HEK293 (cell line): ENCODE measurements around the gene FBLN2.

Source experiments
- CTCF ChIA-PET: fragments of 350-600 bp; formaldehyde crosslinking; extraction: SDS; loops from one replicate; lab custom pipeline; 2021; ENCODE audit warnings: antibody characterized with exemption; lab: Yijun Ruan, JAX
- POLR2A ChIA-PET: fragments of 300-600 bp; formaldehyde crosslinking; extraction: SDS; loops from one replicate; lab custom pipeline; 2020; ENCODE audit warnings: antibody characterized with exemption, inconsistent platforms; lab: Yijun Ruan, JAX
- H3K27ac ChIP-seq: fragments of 200-500 bp; sonication (Bioruptor generic); 2 replicates; pipeline ENCODE4 v1.5.1; 2014; ENCODE audit warnings: low read depth, low read length, control low read depth, inconsistent platforms; ENCODE audit errors: extremely low read depth
- H3K36me3 ChIP-seq, 2 experiments: fragments of 200-500 bp in 1 of 2; sonication (Bioruptor generic) in 1 of 2; 1 replicate in 1 of 2; 2 replicates in 1 of 2; pipeline ENCODE4 v1.5.1; 2014 to 2017; ENCODE audit warnings: inconsistent platforms in 2 of 2, low read length in 2 of 2; ENCODE audit not compliant: control insufficient read depth in 2 of 2, insufficient read depth in 1 of 2
- H3K4me1 ChIP-seq: fragments of 200-500 bp; sonication (Bioruptor generic); 2 replicates; pipeline ENCODE4 v1.5.1; 2014; ENCODE audit warnings: mild to moderate bottlenecking, low read length, inconsistent platforms; ENCODE audit not compliant: control insufficient read depth, insufficient read depth
- H3K4me3 ChIP-seq: 2 replicates; pipeline ENCODE4 v1.5.1; 2011; ENCODE audit warnings: low read depth, mild to moderate bottlenecking, control low read depth, low read length, moderate library complexity
- H3K9me3 ChIP-seq: fragments of 200-500 bp; sonication (Bioruptor generic); 2 replicates; pipeline ENCODE4 v1.5.1; 2014; ENCODE audit warnings: low read depth, low read length, inconsistent platforms; ENCODE audit not compliant: control insufficient read depth, insufficient read depth
- BCL11A ChIP-seq: fragments of 450-650 bp; formaldehyde crosslinking; IDR thresholded peaks from 2 replicates; pipeline ENCODE4 v1.5.1; 2016; ENCODE audit warnings: low read depth, missing biosample characterization, missing genetic modification characterization
- BCL11B ChIP-seq: fragments of 450-650 bp; formaldehyde crosslinking; IDR thresholded peaks from 2 replicates; pipeline ENCODE4 v1.5.1; 2016; ENCODE audit warnings: low read depth, missing biosample characterization, missing genetic modification characterization
- GLI2 ChIP-seq: fragments of 450-650 bp; formaldehyde crosslinking; IDR thresholded peaks from 2 replicates; pipeline ENCODE4; 2017; ENCODE audit warnings: missing biosample characterization, missing genetic modification characterization, low read depth, borderline replicate concordance
- HOXC10 ChIP-seq: sonication (generic); formaldehyde crosslinking; IDR thresholded peaks from 2 replicates; pipeline ENCODE4 v1.8.1; 2023; ENCODE audit warnings: mild to moderate bottlenecking, missing genetic modification reagents
- KLF10 ChIP-seq: fragments of 450-650 bp; IDR thresholded peaks from 2 replicates; pipeline ENCODE4 v1.5.1; 2018; ENCODE audit warnings: missing biosample characterization, mild to moderate bottlenecking, missing genetic modification characterization
- OVOL3 ChIP-seq: fragments of 450-650 bp; formaldehyde crosslinking; IDR thresholded peaks from 2 replicates; pipeline ENCODE4 v1.5.1; 2016; ENCODE audit warnings: missing biosample characterization, missing genetic modification characterization
- SP7 ChIP-seq: fragments of 450-650 bp; formaldehyde crosslinking; IDR thresholded peaks from 2 replicates; pipeline ENCODE4 v1.5.1; 2016; ENCODE audit warnings: missing biosample characterization, missing genetic modification characterization
- WT1 ChIP-seq: fragments of 450-650 bp; formaldehyde crosslinking; IDR thresholded peaks from 2 replicates; pipeline ENCODE4 v1.5.1; 2016; ENCODE audit warnings: missing biosample characterization, missing genetic modification characterization
- ZBTB1 ChIP-seq: fragments of 450-650 bp; formaldehyde crosslinking; IDR thresholded peaks from 2 replicates; pipeline ENCODE4 v1.5.1; 2016; ENCODE audit warnings: missing biosample characterization, missing genetic modification characterization
- ZBTB21 ChIP-seq: fragments of 450-650 bp; formaldehyde crosslinking; IDR thresholded peaks from 2 replicates; pipeline ENCODE4 v1.5.1; 2017; ENCODE audit warnings: missing biosample characterization, missing genetic modification characterization
- ZFP3 ChIP-seq: fragments of 450-650 bp; formaldehyde crosslinking; IDR thresholded peaks from 2 replicates; pipeline ENCODE4 v1.5.1; 2016; ENCODE audit warnings: low read depth, missing biosample characterization, missing genetic modification characterization
- ZFP69B ChIP-seq: fragments of 450-650 bp; formaldehyde crosslinking; IDR thresholded peaks from 2 replicates; pipeline ENCODE4 v1.5.1; 2016; ENCODE audit warnings: missing biosample characterization, missing genetic modification characterization
- ZNF112 ChIP-seq: fragments of 450-650 bp; formaldehyde crosslinking; IDR thresholded peaks from 2 replicates; pipeline ENCODE4 v1.5.0; 2017; ENCODE audit warnings: missing biosample characterization, missing genetic modification characterization
- ZNF121 ChIP-seq: fragments of 450-650 bp; formaldehyde crosslinking; IDR thresholded peaks from 2 replicates; pipeline ENCODE4 v1.5.1; 2016; ENCODE audit warnings: missing biosample characterization, missing genetic modification characterization
- ZNF132 ChIP-seq: fragments of 450-650 bp; formaldehyde crosslinking; IDR thresholded peaks from 2 replicates; pipeline ENCODE4 v1.5.1; 2017; ENCODE audit warnings: missing biosample characterization, missing genetic modification characterization, borderline replicate concordance
- ZNF202 ChIP-seq: fragments of 450-650 bp; formaldehyde crosslinking; IDR thresholded peaks from 2 replicates; pipeline ENCODE4 v1.5.1; 2016; ENCODE audit warnings: missing biosample characterization, missing genetic modification characterization, borderline replicate concordance
- ZNF214 ChIP-seq: fragments of 450-650 bp; formaldehyde crosslinking; IDR thresholded peaks from 2 replicates; pipeline ENCODE4 v1.5.1; 2017; ENCODE audit warnings: missing biosample characterization, mild to moderate bottlenecking, missing genetic modification characterization, borderline replicate concordance
- ZNF274 ChIP-seq, 2 experiments: fragments of 200-500 bp in 1 of 2; fragments of 450-650 bp in 1 of 2; sonication (Bioruptor generic) in 1 of 2; formaldehyde crosslinking in 1 of 2; IDR thresholded peaks; 2 replicates each; pipeline versions ENCODE4 v1.5.1 to v1.6.1; 2014 to 2016; ENCODE audit warnings: borderline replicate concordance in 1 of 2, inconsistent platforms in 1 of 2, low read length in 1 of 2, missing biosample characterization in 1 of 2, missing genetic modification characterization in 1 of 2
- ZNF341 ChIP-seq: fragments of 450-650 bp; formaldehyde crosslinking; IDR thresholded peaks from 2 replicates; pipeline ENCODE4; 2016; ENCODE audit warnings: low read depth, missing biosample characterization, missing genetic modification characterization
- ZNF426 ChIP-seq: fragments of 450-650 bp; formaldehyde crosslinking; IDR thresholded peaks from 2 replicates; pipeline ENCODE4 v1.5.1; 2017; ENCODE audit warnings: missing biosample characterization, missing genetic modification characterization, mild to moderate bottlenecking, inconsistent platforms, moderate library complexity
- ZNF48 ChIP-seq: fragments of 450-650 bp; formaldehyde crosslinking; IDR thresholded peaks from 2 replicates; pipeline ENCODE4 v1.5.1; 2016; ENCODE audit warnings: missing biosample characterization, missing genetic modification characterization
- ZNF488 ChIP-seq: fragments of 450-650 bp; formaldehyde crosslinking; IDR thresholded peaks from 2 replicates; pipeline ENCODE4 v1.5.1; 2016; ENCODE audit warnings: missing biosample characterization, missing genetic modification characterization
- ZNF514 ChIP-seq: fragments of 450-650 bp; formaldehyde crosslinking; IDR thresholded peaks from 2 replicates; pipeline ENCODE4 v1.5.1; 2016; ENCODE audit warnings: missing biosample characterization, missing genetic modification characterization
- ZNF529 ChIP-seq: fragments of 450-650 bp; formaldehyde crosslinking; IDR thresholded peaks from 2 replicates; pipeline ENCODE4 v1.5.1; 2017; ENCODE audit warnings: missing genetic modification characterization, missing biosample characterization; ENCODE audit not compliant: insufficient replicate concordance
- ZNF530 ChIP-seq: fragments of 450-650 bp; formaldehyde crosslinking; IDR thresholded peaks from 2 replicates; pipeline ENCODE4 v1.5.1; 2016; ENCODE audit warnings: low read depth, missing biosample characterization, missing genetic modification characterization
- ZNF610 ChIP-seq: fragments of 450-650 bp; formaldehyde crosslinking; IDR thresholded peaks from 2 replicates; pipeline ENCODE4 v1.5.1; 2016; ENCODE audit warnings: missing biosample characterization, missing genetic modification characterization, borderline replicate concordance
- ZNF639 ChIP-seq: fragments of 450-650 bp; formaldehyde crosslinking; IDR thresholded peaks from 2 replicates; pipeline ENCODE4 v1.5.1; 2016; ENCODE audit warnings: missing biosample characterization, missing genetic modification characterization
- ZNF645 ChIP-seq: fragments of 450-650 bp; formaldehyde crosslinking; IDR thresholded peaks from 2 replicates; pipeline ENCODE4; 2016; ENCODE audit warnings: missing biosample characterization, missing genetic modification characterization
- ZNF660 ChIP-seq: fragments of 450-650 bp; IDR thresholded peaks from 2 replicates; pipeline ENCODE4 v1.5.1; 2018; ENCODE audit warnings: missing biosample characterization, mild to moderate bottlenecking, missing genetic modification characterization
- ZNF692 ChIP-seq: fragments of 450-650 bp; formaldehyde crosslinking; IDR thresholded peaks from 2 replicates; pipeline ENCODE4 v1.5.1; 2016; ENCODE audit warnings: missing biosample characterization, missing genetic modification characterization

The FBLN2 gene

GRCh38 chr3:13634615-13635014 is 85.7 kb downstream of the FBLN2 start:
- H3K4me3 ChIP-seq = no peak overlapping the region
- POLR2A ChIA-PET = no interaction called here
- no peaks in the 10 kb centered on the region for H3K9me3 ChIP-seq
- no peaks in the 10 kb centered on the region for H3K4me1 ChIP-seq
- H3K27ac ChIP-seq = no peak overlapping the region
- CTCF ChIA-PET = interaction anchor here (0.8 to 1.2 kb wide), 2 partner anchors 12 to 13 kb away, joined by 3 to 4 read pairs; no protein-coding TSS in a partner anchor
- no peaks in the 10 kb centered on the region for H3K36me3 ChIP-seq
- no peak for TF ChIP-seq ZNF639 (tag by site-specific recombination)
- no peak for TF ChIP-seq ZNF132 (tag by site-specific recombination)
- no peak for TF ChIP-seq ZNF488 (tag by site-specific recombination)
- TF ChIP-seq SP7 (tag by site-specific recombination) = no peak
- no peak for TF ChIP-seq ZNF202
- TF ChIP-seq ZNF121 = no peak
- TF ChIP-seq ZNF530 (tag by site-specific recombination) = no peak
- no peak for TF ChIP-seq ZNF214
- TF ChIP-seq ZNF529 (tag by site-specific recombination) = no peak
- no peak for TF ChIP-seq GLI2
- TF ChIP-seq ZNF341 (tag by site-specific recombination) = no peak
- no peak for TF ChIP-seq ZNF610 (tag by site-specific recombination)
- no peak for TF ChIP-seq ZFP3
- TF ChIP-seq ZNF660 (tag by site-specific recombination) = no peak
- no peak for TF ChIP-seq WT1 (tag by site-specific recombination)
- TF ChIP-seq ZNF112 (tag by site-specific recombination) = no peak
- no peak for TF ChIP-seq ZNF692 (tag by site-specific recombination)
- no peak for TF ChIP-seq OVOL3 (tag by site-specific recombination)

- H3K36me3 ChIP-seq = no peaks in the 10 kb centered on the region
- no peak for TF ChIP-seq WT1 (tag by site-specific recombination)
- no peak for TF ChIP-seq ZFP69B (tag by site-specific recombination)
- no peak for TF ChIP-seq ZBTB21
- TF ChIP-seq KLF10 (tag by site-specific recombination) = no peak
- no peak for TF ChIP-seq ZBTB1 (tag by site-specific recombination)
- no peak for TF ChIP-seq ZFP3
- no peak for TF ChIP-seq ZNF645
- TF ChIP-seq ZNF426 (tag by site-specific recombination) = no peak
- TF ChIP-seq ZNF514 = no peak
- no peak for TF ChIP-seq ZNF274 (IDR thresholded peaks at IDR 0.05; ENCODE audit: low read length)
- no peak for TF ChIP-seq ZNF274 (tag by site-specific recombination; IDR thresholded peaks at IDR 0.05; ENCODE audit: borderline replicate concordance)
- no peak for TF ChIP-seq ZNF48 (tag by site-specific recombination)
- no peak for TF ChIP-seq BCL11B
- no peak for TF ChIP-seq HOXC10 (CRISPR knock-in tag)
- no peak for TF ChIP-seq BCL11A (tag by site-specific recombination)
- TF ChIP-seq OVOL3 (tag by site-specific recombination) = no peak
Measured at GRCh38 chr3:13636186-13636585, 87.3 kb downstream of the FBLN2 start.

More at GRCh38 chr3:13636186-13636585, 87.3 kb downstream of the FBLN2 start:
- ChIA-PET POLR2A (no interaction called here), CTCF (interaction anchor here (0.5 to 1.5 kb wide), 5 partner anchors 9 to 184 kb away, joined by 3 to 6 read pairs (median 3); no protein-coding TSS in a partner anchor)
- Histone ChIP-seq H3K27ac (no peak overlapping the region), H3K4me1 (no peaks in the 10 kb centered on the region), H3K4me3 (no peak overlapping the region), H3K9me3 (no peaks in the 10 kb centered on the region)
